ENCODE results near the gene HCN1.

The HCN1 gene

DNA sequence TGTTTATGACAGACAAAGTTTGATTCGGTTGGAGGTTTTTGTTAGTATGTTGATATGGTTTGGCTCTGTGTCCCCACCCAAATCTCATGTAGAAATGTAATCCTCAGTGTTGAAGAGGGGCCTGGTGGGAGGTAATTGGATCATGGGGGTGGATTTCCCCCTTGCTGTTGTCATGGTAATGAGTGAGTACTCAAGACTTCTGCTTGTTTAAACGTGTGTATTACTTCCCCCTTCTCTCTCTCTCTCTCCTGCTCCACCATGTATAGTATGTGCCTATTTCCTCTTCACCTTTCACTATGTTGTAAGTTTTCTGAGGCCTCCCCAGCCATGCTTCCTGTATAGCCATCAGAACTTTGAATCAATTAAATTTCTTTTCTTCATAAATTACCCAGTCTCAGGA lies 415.1 kb downstream of the HCN1 start:
- no peak for DNase-seq

- no peak for DNase-seq
Measured at GRCh38 chr5:45279109-45279508, 417.1 kb downstream of the HCN1 start.

- no peak for DNase-seq
Measured at GRCh38 chr5:45277860-45278259, 418.3 kb downstream of the HCN1 start.

- no peak for DNase-seq
Measured at GRCh38 chr5:45274241-45274640, 421.9 kb downstream of the HCN1 start.

- no peak for DNase-seq
Measured at GRCh38 chr5:45271626-45272025, 424.6 kb downstream of the HCN1 start.

GRCh38 chr5:45264447-45264846 lies 431.7 kb downstream of the HCN1 start:
- DNase-seq = no peak

- DNase-seq = no peak
Measured at GRCh38 chr5:45262061-45262590, 434.1 kb downstream of the HCN1 start.

DNA sequence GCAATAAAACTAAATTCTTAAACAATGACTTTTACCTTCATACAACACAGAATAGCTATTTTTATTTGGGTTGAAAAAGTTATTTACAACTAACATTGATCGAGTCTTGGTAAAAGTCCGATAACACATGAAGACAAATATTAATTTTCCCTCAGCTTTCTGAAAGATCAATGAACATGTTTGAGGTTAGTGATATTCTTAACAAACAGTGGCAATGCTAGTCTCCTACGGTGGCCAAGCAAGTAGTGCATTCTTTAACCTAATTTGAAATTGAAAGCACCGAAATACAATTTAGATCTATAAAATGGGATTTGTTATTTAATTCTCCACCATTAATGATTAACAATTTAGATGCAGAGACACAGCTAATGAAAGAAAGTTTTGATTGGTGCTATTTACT lies 435.1 kb downstream of the HCN1 start:
- DNase-seq = no peak

DNA sequence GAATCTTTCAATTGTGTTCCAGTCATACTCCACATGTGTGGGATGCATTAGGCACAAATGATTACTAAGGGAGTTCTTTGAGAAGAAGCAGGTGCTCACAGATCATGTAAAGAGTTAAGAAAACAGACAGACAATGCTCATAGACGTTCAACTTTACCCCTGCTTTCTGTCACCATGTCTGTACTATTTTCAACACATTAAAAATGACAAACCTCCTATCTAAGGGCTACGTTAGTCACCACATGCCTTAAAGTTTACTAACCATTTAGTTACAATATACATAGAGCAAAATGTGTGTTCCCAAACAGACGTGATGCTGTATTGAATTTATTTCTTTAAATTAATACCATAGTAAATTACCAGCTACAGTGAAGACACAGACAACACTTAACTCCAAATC lies 435.9 kb downstream of the HCN1 start:
- no peak for DNase-seq

- no peak for DNase-seq
Measured at GRCh38 chr5:45252978-45253377, 443.2 kb downstream of the HCN1 start.

GRCh38 chr5:45252541-45252940 lies 443.6 kb downstream of the HCN1 start:
- DNase-seq = no peak

- DNase-seq = no peak
Measured at GRCh38 chr5:45225571-45226031, 470.6 kb downstream of the HCN1 start.

DNA sequence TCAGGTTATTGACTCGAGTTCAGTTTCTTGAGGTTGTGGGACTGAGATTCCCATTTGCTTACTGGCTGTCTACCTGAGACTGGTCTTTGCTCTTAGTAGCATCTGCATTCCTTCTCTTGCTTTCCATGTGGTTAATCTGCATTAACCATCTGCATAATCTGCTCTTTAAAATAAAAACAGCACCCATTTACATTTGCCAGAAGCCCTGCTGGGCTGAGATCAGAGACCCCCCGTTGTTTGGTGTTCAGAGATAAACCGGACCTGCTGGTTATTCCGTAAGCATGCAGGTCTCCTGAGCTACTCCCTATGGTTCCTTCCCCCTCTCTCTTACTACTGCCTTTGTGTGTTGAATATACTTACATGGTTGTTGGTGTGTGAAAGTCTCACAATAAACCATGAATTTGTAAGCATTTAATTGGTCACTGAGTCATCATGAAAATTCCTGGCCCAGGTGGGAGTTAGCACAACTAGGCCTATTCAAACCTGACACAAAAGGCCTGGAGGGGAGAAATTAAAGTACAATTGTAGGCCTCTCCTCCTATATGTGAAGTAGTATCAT lies 490.7 kb downstream of the HCN1 start:
- no peak for DNase-seq
